Memory B cell (primary cell): Measurements from ENCODE around the gene NIPBL.

Experiments
- ATAC-seq: fragments of 150-1000 bp; cut with Tn5 transposase; 2 replicates; pipeline ENCODE4 v1.10.0; 2021; ENCODE audit warnings: low read depth, mild to moderate bottlenecking, moderate library complexity
- DNase-seq, 2 donors: peaks; one replicate each; pipeline ENCODE4 v3.0.0; 2022; ENCODE audit warnings: low spot score in 2 of 2
- H3K27ac Mint-ChIP-seq: one replicate; pipeline ENCODE4 v1.8.0; 2022; ENCODE audit warnings: mild to moderate bottlenecking, moderate library complexity, mixed read lengths
- H3K27me3 Mint-ChIP-seq: one replicate; pipeline ENCODE4 v1.8.0; 2022; ENCODE audit warnings: mixed read lengths
- H3K36me3 Mint-ChIP-seq: one replicate; pipeline ENCODE4 v1.8.0; 2022; ENCODE audit warnings: mild to moderate bottlenecking, mixed read lengths
- H3K4me1 Mint-ChIP-seq: one replicate; pipeline ENCODE4 v1.8.0; 2022; ENCODE audit warnings: mixed read lengths
- H3K4me3 Mint-ChIP-seq: one replicate; pipeline ENCODE4 v1.8.0; 2022; ENCODE audit warnings: mild to moderate bottlenecking, moderate library complexity, mixed read lengths
- H3K9me3 Mint-ChIP-seq: one replicate; pipeline ENCODE4 v1.8.0; 2022; ENCODE audit warnings: mixed read lengths

The NIPBL gene

DNA sequence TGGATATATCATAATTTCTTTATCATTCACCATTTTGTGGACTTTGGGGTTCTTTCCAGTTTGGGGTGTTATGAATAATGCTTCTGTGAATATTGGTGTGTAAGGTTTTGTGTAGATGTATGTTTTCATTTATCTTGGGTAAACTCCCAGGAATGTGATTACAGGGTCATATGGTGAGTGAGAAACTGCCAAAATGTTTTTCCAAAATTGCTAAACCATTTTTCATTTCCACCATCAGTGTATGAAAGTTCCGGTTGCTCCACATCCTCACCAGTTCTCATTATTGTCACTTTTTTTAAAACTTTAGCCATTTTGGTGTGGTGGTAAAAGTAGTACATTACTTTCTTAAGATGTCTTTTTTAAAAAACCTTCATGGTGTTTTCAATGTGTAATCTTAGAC, 152.9 kb downstream of the NIPBL start:
- no peak for DNase-seq
- no peaks in the 10 kb centered on the region for H3K4me1 Mint-ChIP-seq
- peaks cover 24% of the 10 kb centered on the region for H3K36me3 Mint-ChIP-seq
- no peaks in the 10 kb centered on the region for H3K9me3 Mint-ChIP-seq
- no peak for ATAC-seq
- no peak overlapping the region for H3K4me3 Mint-ChIP-seq
- H3K27me3 Mint-ChIP-seq = no peaks in the 10 kb centered on the region
- no peak overlapping the region for H3K27ac Mint-ChIP-seq

DNA sequence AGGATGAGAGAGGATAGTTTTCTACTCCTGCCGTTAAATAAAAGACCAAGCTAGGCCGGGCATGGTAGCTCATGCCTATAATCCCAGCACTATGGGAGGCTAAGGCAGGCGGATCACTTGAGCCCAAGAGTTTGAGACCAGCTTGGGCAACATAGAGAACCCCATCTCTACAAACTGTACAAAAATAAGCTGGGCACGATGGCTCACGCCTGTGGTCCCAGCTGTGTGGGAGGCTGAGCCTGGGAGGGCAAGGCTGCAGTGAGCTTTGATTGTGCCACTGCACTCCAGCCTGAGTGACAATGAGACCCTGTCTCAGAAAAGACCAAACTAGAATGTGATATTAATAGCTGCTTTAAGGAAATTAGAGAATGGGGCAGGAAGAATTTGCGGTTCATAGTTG, 158.4 kb downstream of the NIPBL start:
- H3K27ac Mint-ChIP-seq = no peak overlapping the region
- H3K9me3 Mint-ChIP-seq = no peaks in the 10 kb centered on the region
- DNase-seq (no peak), ATAC-seq (no peak)
- peaks cover 19% of the 10 kb centered on the region for H3K36me3 Mint-ChIP-seq
- H3K4me1 Mint-ChIP-seq = no peaks in the 10 kb centered on the region
- no peak overlapping the region for H3K4me3 Mint-ChIP-seq
- no peaks in the 10 kb centered on the region for H3K27me3 Mint-ChIP-seq

DNA sequence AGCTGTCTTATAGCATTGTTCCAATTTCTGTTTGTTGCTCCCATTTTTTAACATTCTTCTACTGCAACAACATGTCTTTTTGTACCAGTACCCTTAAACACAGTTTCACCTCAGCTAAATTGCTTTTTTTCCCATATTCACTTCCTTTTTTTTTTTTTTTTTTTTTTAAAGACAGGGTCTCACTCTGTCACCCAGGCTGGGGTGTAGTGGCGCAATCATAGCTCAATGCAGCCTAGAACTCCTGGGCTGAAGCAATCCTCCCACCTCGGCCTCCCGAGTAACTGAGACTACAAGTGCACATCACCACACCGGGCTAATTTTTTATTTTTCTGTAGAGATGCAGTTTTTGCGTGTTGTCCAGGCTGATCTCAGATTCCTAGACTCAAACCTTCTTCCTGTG, 161.3 kb downstream of the NIPBL start:
- H3K27ac Mint-ChIP-seq = no peak overlapping the region
- H3K4me3 Mint-ChIP-seq = no peak overlapping the region
- peaks cover 16% of the 10 kb centered on the region for H3K36me3 Mint-ChIP-seq
- DNase-seq = no peak
- H3K27me3 Mint-ChIP-seq = no peaks in the 10 kb centered on the region
- H3K9me3 Mint-ChIP-seq = no peaks in the 10 kb centered on the region
- H3K4me1 Mint-ChIP-seq = no peaks in the 10 kb centered on the region
- no peak for ATAC-seq

DNA sequence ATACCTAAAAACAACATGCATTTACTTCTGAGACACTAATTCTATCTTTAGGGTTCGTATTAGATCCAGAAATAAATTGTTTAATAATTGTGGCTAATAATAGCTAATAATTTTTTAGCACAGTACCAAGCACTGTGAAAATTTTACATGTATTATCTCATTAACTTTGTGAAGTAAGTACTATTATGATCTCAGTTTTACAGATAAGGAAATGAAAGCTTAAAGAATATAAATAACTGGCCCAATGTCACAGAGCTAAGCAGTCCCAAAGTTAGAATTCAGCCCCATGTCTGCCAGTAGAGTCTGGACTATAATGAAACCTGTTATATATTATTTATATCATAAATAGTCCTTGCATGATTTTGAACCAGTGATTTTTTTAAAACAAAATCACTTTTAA, 163.3 kb downstream of the NIPBL start:
- no peak overlapping the region for H3K4me3 Mint-ChIP-seq
- no peaks in the 10 kb centered on the region for H3K9me3 Mint-ChIP-seq
- no peaks in the 10 kb centered on the region for H3K27me3 Mint-ChIP-seq
- no peak for DNase-seq
- H3K4me1 Mint-ChIP-seq = no peaks in the 10 kb centered on the region
- no peak overlapping the region for H3K27ac Mint-ChIP-seq
- H3K36me3 Mint-ChIP-seq = peaks cover 9% of the 10 kb centered on the region
- ATAC-seq = no peak

DNA sequence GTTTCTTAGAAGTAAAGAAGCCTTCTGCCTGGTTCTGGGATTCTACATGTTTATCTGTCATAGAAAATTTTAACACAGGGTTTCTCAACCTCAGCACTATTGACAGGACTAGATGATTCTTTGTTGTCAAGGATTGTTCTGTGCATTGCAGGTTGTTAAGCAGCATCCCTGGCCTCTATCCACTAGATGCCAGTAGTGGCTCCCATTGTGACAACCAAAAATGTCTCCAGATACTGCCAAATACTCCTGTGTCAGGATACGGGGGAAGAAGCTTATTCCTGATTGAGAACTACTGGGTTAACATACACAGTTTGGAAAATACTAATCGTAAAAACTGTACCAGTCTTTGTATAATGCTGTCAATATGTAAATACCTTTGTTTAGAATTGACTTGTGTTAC, 167.1 kb downstream of the NIPBL start:
- no peaks in the 10 kb centered on the region for H3K27me3 Mint-ChIP-seq
- no peak overlapping the region for H3K4me3 Mint-ChIP-seq
- no peak overlapping the region for H3K27ac Mint-ChIP-seq
- no peaks in the 10 kb centered on the region for H3K4me1 Mint-ChIP-seq
- H3K36me3 Mint-ChIP-seq = peaks cover 6% of the 10 kb centered on the region
- DNase-seq (no peak), ATAC-seq (no peak)
- no peaks in the 10 kb centered on the region for H3K9me3 Mint-ChIP-seq

DNA sequence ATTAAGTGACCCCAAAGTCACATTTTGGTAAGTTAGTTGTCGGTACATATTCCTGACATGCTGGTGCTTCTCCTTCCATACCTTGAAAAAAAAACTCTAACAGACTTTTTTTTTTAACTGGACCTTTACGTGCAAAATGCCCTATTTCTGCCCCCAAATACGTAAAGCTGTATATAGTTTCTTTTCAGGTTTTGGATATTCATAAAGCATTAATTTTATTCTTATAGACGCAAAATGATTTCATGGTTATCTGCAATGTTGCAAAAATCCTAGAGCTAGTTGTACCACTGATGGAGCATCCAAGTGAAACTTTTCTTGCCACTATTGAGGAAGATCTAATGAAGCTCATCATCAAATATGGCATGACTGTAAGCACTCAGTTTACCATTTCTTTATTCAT, 167.6 kb downstream of the NIPBL start:
- no peak overlapping the region for H3K4me3 Mint-ChIP-seq
- DNase-seq (no peak), ATAC-seq (no peak)
- H3K27me3 Mint-ChIP-seq = no peaks in the 10 kb centered on the region
- no peak overlapping the region for H3K27ac Mint-ChIP-seq
- H3K4me1 Mint-ChIP-seq = no peaks in the 10 kb centered on the region
- H3K36me3 Mint-ChIP-seq = peaks cover 10% of the 10 kb centered on the region
- H3K9me3 Mint-ChIP-seq = no peaks in the 10 kb centered on the region

DNA sequence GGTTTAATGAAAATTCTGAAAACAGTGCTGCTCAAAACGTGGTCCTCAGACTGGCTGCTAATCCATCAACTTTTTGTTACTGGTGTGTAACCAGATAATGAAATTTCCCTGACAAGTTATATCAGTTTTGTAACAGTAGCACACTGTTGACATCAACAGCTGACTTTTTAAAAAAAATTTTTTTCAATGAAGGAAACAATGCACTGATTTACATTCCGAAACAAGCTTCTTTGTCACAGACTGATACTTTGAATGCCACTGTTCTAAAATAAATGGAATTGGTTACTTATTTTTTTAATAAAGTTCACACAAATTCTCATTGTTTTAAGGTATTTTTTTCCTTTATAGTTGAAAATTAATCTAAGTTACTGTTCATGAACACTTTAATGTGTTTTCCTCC, 169.1 kb downstream of the NIPBL start:
- H3K9me3 Mint-ChIP-seq = no peaks in the 10 kb centered on the region
- H3K4me3 Mint-ChIP-seq = no peak overlapping the region
- H3K4me1 Mint-ChIP-seq = no peaks in the 10 kb centered on the region
- ATAC-seq (no peak), DNase-seq (no peak)
- H3K27me3 Mint-ChIP-seq = no peaks in the 10 kb centered on the region
- peaks cover 11% of the 10 kb centered on the region for H3K36me3 Mint-ChIP-seq
- no peak overlapping the region for H3K27ac Mint-ChIP-seq

DNA sequence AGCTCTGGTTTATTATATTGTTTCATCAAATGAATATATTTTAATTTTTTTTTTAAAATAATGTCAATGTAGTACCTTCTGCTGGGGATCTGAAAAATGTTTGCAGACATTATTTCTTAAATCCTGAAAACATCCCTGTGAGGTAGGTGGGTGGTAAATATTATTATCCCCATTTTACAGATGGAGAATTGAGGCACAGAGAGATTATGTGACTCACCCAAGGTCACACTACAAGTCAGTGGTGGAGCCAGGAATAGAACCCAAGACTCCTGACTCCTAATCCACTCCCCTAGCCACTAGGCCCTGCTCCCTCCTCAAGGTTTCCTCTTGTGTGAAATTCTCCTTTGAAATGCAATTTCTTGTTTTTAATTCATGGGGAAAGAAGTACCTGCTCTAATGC, 171.4 kb downstream of the NIPBL start:
- Mint-ChIP-seq H3K36me3 (peaks cover 14% of the 10 kb centered on the region), H3K4me1 (no peaks in the 10 kb centered on the region), H3K4me3 (no peak overlapping the region), H3K27me3 (no peaks in the 10 kb centered on the region), H3K9me3 (no peaks in the 10 kb centered on the region), H3K27ac (no peak overlapping the region)
- ATAC-seq (no peak), DNase-seq (no peak)

DNA sequence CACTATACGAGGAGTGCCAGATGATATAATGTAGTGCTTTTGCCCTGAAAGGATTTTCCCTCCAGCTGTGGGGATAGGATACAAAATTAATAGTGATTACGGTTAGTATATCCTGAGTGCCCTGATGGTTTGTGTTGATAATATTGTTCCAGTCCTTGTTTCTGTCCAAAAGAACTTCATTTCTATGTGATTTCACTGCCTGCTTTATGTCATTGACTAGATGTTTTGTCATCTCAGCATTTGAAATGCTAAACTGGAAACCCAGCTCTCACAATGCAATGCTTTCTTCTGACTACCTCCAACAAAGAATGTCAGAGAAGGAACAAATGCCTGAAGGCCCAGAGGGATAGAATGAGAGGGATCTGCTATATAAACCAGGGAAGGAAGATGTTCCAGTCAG, 177.8 kb downstream of the NIPBL start:
- peaks cover 25% of the 10 kb centered on the region for H3K36me3 Mint-ChIP-seq
- ATAC-seq (no peak), DNase-seq (no peak)
- H3K27ac Mint-ChIP-seq = peak overlapping the region; percentile 69
- H3K27me3 Mint-ChIP-seq = no peaks in the 10 kb centered on the region
- no peaks in the 10 kb centered on the region for H3K4me1 Mint-ChIP-seq
- H3K4me3 Mint-ChIP-seq = no peak overlapping the region
- no peaks in the 10 kb centered on the region for H3K9me3 Mint-ChIP-seq

DNA sequence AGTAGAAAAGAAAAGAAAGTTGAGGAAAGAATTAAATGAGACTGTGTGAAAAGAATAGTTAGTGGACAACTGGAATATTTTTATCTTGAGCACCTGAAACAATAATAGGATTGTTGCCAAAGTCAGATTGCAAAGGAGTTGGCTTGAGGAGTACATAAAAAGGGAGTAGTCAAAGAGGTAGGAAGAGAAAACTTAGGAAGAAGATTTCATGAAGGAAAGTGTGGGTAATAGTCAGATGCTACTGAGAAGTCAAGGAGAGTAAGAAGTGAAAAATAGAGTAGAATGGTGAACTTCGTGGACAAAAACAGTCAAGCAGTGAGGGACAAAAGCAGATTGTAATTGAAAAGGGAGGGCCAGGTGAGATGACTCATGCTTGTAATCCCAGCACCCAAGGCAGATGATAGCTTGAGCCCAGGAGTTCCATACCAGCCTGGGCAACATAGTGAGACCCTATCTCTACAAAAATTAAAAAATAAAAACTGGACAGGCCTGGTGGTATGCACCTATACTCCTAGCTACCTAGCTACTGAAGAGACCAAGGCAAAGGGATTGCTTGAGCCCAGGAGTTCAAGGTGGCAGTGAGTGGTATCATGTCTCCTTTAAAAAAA, 178.9 kb downstream of the NIPBL start:
- Mint-ChIP-seq H3K27me3 (no peaks in the 10 kb centered on the region), H3K36me3 (peaks cover 26% of the 10 kb centered on the region), H3K9me3 (no peaks in the 10 kb centered on the region), H3K4me3 (no peak overlapping the region), H3K4me1 (no peaks in the 10 kb centered on the region), H3K27ac (peak overlapping the region; percentile 3)
- DNase-seq (no peak), ATAC-seq (no peak)

DNA sequence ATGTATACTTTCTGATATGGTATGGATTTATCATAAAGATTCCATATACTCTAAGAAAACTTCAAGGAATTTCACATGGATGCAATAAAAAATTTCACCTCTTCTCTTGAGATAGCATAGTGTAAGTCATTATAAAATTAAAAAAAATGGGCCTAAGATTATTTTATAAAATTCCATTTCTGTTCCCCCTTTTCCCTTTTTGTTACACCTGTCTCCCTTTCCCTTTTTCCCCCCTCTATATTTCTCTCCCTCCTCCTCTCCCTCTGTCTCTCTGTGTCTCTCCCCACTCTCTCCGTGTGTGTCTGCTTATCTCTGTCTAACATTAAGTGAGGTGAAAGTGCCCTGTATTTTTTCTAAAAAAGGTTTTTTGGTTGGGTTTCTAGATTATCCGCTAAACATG, 180.2 kb downstream of the NIPBL start:
- ATAC-seq = no peak
- no peaks in the 10 kb centered on the region for H3K4me1 Mint-ChIP-seq
- H3K27me3 Mint-ChIP-seq = no peaks in the 10 kb centered on the region
- DNase-seq = no peak
- H3K9me3 Mint-ChIP-seq = no peaks in the 10 kb centered on the region
- H3K36me3 Mint-ChIP-seq = peaks cover 24% of the 10 kb centered on the region
- H3K27ac Mint-ChIP-seq = peak overlapping the region; percentile 81
- H3K4me3 Mint-ChIP-seq = no peak overlapping the region

DNA sequence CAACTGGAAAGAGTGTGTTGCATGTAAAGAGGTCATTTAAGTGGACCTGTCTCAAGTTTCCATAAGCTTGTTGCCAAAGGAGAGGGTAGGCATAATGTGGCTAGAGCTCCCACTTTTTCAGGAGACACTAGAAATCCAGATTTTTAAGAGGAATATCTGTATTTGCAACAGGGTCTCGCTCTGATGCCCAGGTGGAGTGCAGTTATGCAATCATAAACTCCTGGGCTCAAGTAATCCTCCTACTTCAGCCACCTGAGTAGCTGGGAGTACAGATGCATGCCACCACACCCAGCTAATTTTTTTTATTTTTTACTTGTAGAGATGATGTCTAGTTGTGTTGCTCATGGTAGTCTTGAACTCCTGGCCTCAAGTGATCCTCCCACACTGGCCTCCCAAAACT, 183.5 kb downstream of the NIPBL start:
- Mint-ChIP-seq H3K36me3 (peaks cover 29% of the 10 kb centered on the region), H3K27ac (no peak overlapping the region), H3K4me1 (no peaks in the 10 kb centered on the region), H3K27me3 (no peaks in the 10 kb centered on the region), H3K4me3 (no peak overlapping the region), H3K9me3 (no peaks in the 10 kb centered on the region)
- no peak for ATAC-seq
- DNase-seq = no peak

DNA sequence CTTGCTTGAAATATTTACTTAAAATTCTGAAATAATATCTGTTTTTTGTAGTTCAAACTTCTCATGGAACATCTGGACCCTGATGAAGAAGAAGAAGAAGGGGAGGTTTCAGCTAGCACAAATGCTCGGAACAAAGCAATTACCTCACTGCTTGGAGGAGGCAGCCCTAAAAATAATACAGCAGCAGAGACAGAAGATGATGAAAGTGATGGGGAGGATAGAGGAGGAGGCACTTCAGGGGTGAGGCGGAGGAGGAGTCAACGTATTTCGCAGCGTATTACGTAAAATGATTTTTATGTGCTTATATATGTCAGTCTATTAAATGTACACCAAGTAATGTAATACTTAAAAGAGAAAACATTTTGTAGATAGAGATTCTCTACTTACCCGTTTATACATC, 187.2 kb downstream of the NIPBL start:
- no peaks in the 10 kb centered on the region for H3K27me3 Mint-ChIP-seq
- no peak overlapping the region for H3K27ac Mint-ChIP-seq
- H3K4me1 Mint-ChIP-seq = no peaks in the 10 kb centered on the region
- H3K9me3 Mint-ChIP-seq = no peaks in the 10 kb centered on the region
- DNase-seq = no peak
- ATAC-seq = no peak
- peaks cover 22% of the 10 kb centered on the region for H3K36me3 Mint-ChIP-seq
- no peak overlapping the region for H3K4me3 Mint-ChIP-seq

DNA sequence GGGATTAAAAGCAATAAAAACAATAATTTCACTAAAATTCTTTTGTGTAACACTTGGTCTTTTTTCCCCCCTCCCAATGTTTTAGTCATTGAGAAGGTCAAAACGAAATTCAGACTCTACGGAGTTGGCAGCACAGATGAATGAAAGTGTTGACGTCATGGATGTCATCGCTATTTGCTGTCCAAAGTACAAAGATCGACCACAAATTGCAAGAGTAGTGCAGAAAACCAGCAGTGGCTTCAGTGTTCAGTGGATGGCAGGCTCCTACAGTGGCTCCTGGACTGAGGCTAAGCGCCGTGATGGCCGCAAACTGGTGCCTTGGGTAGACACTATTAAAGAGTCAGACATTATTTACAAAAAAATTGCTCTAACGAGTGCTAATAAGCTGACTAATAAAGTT, 187.9 kb downstream of the NIPBL start:
- Mint-ChIP-seq H3K4me1 (no peaks in the 10 kb centered on the region), H3K9me3 (no peaks in the 10 kb centered on the region), H3K4me3 (no peak overlapping the region), H3K27ac (no peak overlapping the region), H3K27me3 (no peaks in the 10 kb centered on the region), H3K36me3 (peaks cover 20% of the 10 kb centered on the region)
- ATAC-seq (no peak), DNase-seq (no peak)

DNA sequence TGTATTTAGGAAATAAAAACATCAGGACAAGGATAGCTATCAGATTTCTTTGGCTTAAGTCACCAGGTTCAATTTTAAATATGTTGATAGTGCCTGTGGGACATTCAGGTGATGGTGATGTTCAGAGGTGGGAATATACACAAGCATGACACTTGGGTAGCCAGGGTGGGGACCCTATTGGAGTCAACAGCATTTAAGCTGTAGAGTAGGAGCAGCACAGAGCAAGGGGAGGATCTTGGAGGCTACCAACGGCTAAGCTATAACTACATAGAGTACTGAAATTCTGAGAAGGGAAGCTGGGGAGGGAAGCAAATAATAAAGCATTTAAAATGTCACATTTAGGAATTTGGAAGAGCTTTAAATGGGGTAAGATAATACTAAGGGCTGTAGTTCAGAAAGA, 194.9 kb downstream of the NIPBL start:
- Mint-ChIP-seq H3K27me3 (no peaks in the 10 kb centered on the region), H3K4me1 (no peaks in the 10 kb centered on the region), H3K9me3 (no peaks in the 10 kb centered on the region), H3K36me3 (no peaks in the 10 kb centered on the region), H3K27ac (no peak overlapping the region), H3K4me3 (no peak overlapping the region)
- DNase-seq = no peak
- ATAC-seq = no peak
